OCI-M2 (cell line): Measurements from ENCODE around the gene ELOVL6.

Experiments used
- DNase-seq: peaks from one replicate; lab custom pipeline; 2025; ENCODE audit not compliant: unreplicated experiment; lab: John Stamatoyannopoulos, UW

Gene ELOVL6

DNA sequence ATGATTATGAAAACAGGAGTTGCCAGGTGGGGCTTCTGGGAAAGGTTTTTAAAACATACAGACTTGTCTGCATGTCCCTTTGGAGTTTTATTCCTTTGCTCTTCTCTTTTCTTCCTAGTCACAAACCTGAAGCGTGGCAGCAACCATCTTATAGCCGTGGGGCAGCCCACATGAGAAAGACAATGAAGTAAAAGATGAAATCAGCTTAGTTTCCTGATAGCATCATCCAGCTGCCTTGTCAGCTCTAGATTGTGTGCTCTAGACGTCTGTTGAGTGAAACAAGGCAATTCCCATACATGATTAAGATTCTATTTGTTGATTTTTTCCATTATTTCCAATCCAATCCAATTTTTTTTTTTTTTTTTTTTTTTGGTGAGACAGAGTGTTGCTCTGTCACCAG lies 68.9 kb downstream of the ELOVL6 start:
- no peak for DNase-seq

DNA sequence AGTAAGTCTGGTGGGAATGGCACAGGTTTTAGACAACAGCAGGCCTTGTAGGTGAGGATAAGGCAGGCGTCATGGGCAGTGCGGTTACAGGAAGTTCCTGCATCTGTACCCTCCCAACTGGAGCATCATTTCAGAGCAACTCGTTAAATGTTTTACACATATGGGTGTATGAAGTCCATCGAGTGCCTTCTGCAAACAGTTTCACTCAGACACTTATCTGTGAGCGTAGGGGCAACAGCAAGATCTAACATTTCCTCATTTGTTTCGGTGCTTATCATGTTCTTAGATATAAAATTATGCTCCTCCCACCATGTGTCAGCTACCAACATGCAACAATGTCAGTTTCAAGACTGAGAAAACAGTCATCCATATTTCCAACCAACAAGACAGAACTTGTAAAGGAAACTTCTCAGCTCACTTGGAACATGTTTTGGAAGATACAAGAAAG lies 69.9 kb downstream of the ELOVL6 start:
- no peak for DNase-seq

- DNase-seq = no peak
These were observed 70.4 kb downstream of the ELOVL6 start for GRCh38 chr4:110128029-110128428.

- no peak for DNase-seq
These were observed 73.7 kb downstream of the ELOVL6 start for GRCh38 chr4:110124711-110125110.

- no peak for DNase-seq
These were observed 76.2 kb downstream of the ELOVL6 start for GRCh38 chr4:110122201-110122600.

DNA sequence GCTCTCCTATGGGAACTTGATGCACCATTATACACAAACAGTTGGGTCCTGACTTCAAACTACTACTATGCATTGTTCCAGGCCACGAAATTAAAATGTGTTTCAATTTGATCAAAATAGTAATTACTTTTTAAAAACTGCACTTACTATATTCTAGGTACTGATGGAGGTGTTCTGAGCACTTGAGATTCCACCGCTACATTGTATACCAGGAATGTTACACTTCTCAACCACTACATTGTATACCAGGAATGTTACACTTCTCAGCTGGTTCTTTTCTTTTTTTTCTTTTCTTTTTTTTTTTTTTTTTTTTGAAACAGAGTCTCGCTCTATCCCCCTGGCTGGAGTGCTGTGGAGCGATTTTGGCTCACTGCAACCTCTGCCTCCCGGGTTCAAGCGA lies 77.9 kb downstream of the ELOVL6 start:
- no peak for DNase-seq

GRCh38 chr4:110119880-110120279 lies 78.5 kb downstream of the ELOVL6 start:
- no peak for DNase-seq

DNA sequence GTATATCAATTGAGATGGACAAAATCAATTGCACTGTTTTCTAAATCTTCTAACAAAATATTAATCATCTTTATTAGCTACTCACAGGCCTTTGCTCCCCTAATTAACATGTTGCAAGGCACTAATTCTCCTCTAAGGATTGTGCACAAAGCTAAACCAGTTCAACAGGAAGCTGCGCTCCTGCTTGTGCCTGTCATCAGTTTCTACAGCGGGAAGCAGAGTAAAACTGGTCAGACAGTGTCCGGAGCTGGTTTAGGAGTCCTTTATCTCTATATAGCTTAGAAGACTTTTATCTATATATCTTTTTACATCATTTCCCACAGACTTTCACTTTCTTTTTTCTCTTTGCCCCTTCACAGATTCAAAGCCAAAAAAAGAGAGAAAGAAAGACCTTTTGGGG lies 79.1 kb downstream of the ELOVL6 start:
- DNase-seq = no peak

GRCh38 chr4:110112056-110112455 lies 86.4 kb downstream of the ELOVL6 start:
- no peak for DNase-seq

DNA sequence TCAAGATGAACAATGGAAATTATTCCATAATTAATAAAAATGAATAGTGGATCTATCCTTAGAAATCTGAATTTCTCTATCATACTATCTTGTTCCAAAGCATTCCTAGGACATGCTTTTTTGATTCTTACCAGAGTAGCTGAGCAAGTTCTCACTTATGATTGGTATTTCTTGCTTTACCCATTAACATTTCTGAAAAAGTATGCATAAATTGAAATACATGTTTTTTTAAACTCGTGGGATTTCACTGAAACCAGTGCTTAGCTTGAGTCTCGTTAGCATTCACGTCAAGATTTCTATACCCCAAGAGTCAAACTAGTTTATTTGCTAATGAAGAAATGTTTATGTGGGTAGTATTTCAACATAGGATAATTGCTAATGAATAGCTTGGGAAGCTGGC lies 89.0 kb downstream of the ELOVL6 start:
- DNase-seq = no peak

DNA sequence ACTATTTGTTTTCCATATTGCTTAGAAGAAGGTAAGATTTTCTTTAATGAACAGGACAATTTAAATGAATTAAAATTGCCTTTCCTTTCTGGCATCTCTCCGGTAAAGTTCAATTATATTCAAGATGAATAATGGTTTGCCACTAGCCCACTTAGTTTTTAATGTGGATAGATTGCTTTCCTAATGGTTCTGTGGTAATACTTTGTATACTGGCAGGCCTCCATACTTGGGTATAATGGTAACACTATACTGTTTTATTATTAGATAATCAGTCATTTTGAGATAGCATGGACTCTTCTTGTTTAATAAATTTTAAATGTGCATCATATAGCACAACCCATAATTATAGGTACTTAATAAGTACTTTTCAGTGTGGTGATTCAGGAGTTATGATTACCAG lies 89.5 kb downstream of the ELOVL6 start:
- DNase-seq = no peak

DNA sequence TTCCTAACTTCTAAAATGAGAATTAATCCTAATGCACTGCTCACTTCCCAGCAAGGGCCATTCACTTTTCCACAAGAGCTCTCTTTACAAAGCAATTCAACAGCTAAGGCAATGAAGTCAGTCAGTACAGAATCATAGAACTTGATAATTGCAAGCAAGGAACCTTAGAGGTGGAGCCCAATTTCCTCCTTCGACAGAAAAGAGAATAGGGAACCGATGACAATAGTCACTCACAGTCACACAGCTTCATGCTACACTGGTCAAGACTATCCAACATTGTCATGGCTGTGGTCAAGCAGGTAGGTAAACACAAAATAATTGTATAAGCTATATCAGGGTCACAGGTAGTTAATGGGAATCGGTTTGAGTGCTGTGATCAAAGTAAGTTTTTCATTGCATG lies 90.0 kb downstream of the ELOVL6 start:
- DNase-seq = no peak

- DNase-seq = no peak
These were observed 90.5 kb downstream of the ELOVL6 start for GRCh38 chr4:110107866-110108265.

- no peak for DNase-seq
These were observed 91.5 kb downstream of the ELOVL6 start for GRCh38 chr4:110106931-110107296.

GRCh38 chr4:110104661-110105060 lies 93.8 kb downstream of the ELOVL6 start:
- DNase-seq = no peak

DNA sequence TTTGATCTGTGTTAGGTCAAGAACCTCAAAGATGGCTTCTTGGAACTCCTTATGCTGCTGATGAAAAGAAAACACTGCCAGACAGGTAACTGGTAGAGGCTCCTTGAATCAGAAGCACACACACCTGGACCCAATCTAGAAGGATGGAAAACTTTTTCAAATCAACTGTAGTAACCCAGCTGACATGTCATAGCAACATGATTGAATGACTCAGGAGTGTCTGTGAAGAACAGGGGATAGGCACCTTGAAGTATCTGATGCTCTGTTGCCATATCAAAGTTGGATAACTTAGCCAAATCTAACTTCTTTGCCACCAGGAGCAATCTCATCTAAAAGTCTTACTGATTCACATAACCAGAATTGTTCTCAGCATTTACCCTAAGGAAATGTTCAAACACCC lies 98.8 kb downstream of the ELOVL6 start:
- no peak for DNase-seq

DNA sequence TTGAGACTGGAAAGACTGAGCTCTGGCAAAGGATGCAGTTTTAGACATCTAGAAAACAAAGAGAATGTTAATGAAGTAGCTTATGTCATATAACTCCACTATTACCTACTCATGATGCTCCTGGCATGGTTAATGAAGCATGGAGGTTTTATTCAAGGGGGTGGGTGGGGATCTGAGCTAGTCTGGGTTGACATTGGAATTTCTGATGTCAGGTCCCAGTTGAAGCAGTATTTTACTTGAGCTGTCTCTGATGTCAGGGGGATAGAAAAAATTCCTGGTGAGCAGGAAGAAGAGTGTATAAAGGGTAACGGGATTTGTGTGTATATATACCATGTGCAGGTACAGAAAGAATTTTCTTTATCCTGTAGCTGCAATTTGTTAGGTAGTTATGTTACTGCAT lies 102.0 kb downstream of the ELOVL6 start:
- DNase-seq = no peak

GRCh38 chr4:110092646-110093045 lies 105.8 kb downstream of the ELOVL6 start:
- no peak for DNase-seq

- DNase-seq = no peak
These were observed 106.8 kb downstream of the ELOVL6 start for GRCh38 chr4:110091434-110092140.

- no peak for DNase-seq
These were observed 109.7 kb downstream of the ELOVL6 start for GRCh38 chr4:110088670-110089069.

DNA sequence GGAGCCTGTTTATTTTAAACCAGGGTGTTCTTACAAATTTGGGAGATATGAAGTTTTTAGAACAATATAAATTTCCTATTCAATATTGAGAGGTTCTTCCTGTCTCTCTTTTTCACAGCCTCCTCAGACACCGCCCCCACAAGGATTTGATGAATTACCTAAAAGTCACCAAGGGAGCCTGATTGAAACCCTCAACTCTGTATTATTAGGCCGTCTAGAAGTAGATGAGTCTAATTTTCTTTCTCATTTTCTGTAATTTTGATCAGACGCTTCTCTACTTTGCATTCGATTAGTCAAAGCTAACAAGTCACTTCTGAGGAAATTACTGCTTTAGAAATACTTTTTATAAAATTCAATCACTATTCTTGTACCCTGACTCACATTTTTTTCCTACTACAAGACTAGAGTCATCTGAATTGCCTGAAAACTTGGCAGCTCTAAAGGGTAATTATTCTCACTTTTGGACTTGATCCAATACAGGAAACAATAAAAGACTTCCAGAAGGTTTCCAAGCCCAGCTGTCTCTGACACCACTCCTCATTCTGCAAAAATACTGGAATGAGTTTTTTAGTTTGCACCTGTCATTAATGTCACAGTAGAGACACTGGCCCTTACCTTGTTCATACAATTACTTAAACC lies 111.2 kb downstream of the ELOVL6 start:
- DNase-seq = no peak

- DNase-seq = no peak
These were observed 113.3 kb downstream of the ELOVL6 start for GRCh38 chr4:110085131-110085530.

DNA sequence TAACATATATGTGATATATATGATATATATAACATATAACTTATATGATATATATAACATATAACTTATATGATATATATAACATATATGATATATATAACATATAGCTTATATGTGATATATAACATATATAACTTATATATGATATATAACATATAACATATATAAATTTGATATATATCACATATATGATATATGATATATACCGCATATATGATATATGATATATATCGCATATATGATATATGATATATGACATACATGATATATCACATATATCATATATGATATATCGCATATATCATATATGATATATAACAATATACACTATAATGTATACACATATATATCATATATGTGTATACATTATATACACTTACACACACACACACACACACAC lies 114.3 kb downstream of the ELOVL6 start:
- no peak for DNase-seq
